GM12892 (cell line): ENCODE data around the gene SH3RF2.

Experiments
- DNase-seq: peaks from one replicate; pipeline ENCODE4 v3.0.0; 2011; ENCODE audit not compliant: insufficient read length
- FAIRE-seq: peaks from 2 replicates; lab custom pipeline; 2011; peaks lifted over from hg19 to GRCh38; lab: Jason Lieb, UNC
- POLR2A ChIP-seq: IDR thresholded peaks from 2 replicates; pipeline ENCODE4 v1.6.1; 2011; ENCODE audit warnings: low read depth, low read length, control low read depth
- POLR2AphosphoS5 ChIP-seq: IDR thresholded peaks from 2 replicates; pipeline ENCODE4 v1.6.1; 2011; ENCODE audit warnings: low read depth, low read length, control low read depth
- TAF1 ChIP-seq: IDR thresholded peaks from 2 replicates; pipeline ENCODE4 v1.6.1; 2011; ENCODE audit warnings: low read depth, mild to moderate bottlenecking, control low read depth, low read length, borderline replicate concordance

Gene SH3RF2

GRCh38 chr5:146048994-146049703 lies 112.8 kb downstream of the SH3RF2 start:
- TF ChIP-seq POLR2A (no peak), POLR2AphosphoS5 (no peak), TAF1 (no peak)
- DNase-seq (no peak), FAIRE-seq (no peak)

GRCh38 chr5:146049704-146050026 lies 113.3 kb downstream of the SH3RF2 start:
- no peak for DNase-seq
- TF ChIP-seq TAF1 (no peak), POLR2A (no peak), POLR2AphosphoS5 (no peak)
- no peak for FAIRE-seq

- FAIRE-seq (no peak), DNase-seq (no peak)
- TF ChIP-seq POLR2AphosphoS5 = no peak
- no peak for TF ChIP-seq TAF1
- TF ChIP-seq POLR2A = no peak
Observed at GRCh38 chr5:146050086-146050485, 113.7 kb downstream of the SH3RF2 start.

DNA sequence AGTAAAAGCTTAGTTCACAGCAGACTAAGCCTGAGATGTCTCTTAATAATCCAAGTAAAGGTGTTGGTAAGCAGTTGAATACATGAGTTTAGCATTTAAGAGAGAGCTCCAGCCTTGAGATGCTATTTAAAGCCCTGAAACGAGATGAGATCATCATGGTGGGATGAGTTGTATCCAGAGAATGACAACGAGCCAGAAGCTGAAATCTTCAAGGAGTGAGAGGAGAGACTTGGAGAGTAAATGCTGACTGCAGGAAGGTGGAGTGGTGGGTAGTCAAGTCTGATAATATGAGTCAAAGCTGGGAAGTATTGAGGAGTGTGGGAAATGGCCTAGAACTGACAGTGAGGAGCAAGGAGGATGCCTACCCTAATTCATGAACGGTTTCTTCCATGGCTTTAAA lies 115.3 kb downstream of the SH3RF2 start:
- TF ChIP-seq POLR2A (no peak), TAF1 (no peak), POLR2AphosphoS5 (no peak)
- FAIRE-seq (no peak), DNase-seq (no peak)

DNA sequence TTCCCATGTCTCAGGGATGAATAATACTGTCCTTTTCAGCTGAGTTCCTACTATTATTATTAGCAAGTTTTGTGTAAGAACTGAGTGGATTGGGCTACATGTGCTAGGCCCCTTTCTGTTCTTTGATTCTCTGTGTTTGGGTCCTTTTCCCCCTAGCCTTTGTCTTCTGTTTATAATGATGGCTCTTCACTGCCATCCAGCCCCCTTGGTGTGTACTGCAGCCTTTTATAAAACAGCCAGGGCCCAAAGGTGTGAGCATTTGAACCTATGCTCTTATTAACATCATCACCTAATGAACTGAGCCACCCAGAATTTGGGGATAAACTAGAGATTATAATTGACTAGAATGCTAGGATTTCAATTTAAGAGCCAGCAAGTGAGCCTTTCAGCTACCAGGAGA lies 116.4 kb downstream of the SH3RF2 start:
- FAIRE-seq = no peak
- no peak for TF ChIP-seq TAF1
- DNase-seq = no peak

GRCh38 chr5:146055432-146055831 lies 119.1 kb downstream of the SH3RF2 start:
- DNase-seq (no peak), FAIRE-seq (no peak)
- TF ChIP-seq TAF1 (no peak), POLR2AphosphoS5 (no peak), POLR2A (no peak)

GRCh38 chr5:146059460-146060220 lies 123.3 kb downstream of the SH3RF2 start:
- TF ChIP-seq TAF1 (no peak), POLR2A (no peak), POLR2AphosphoS5 (no peak)
- no peak for DNase-seq
- FAIRE-seq = no peak

DNA sequence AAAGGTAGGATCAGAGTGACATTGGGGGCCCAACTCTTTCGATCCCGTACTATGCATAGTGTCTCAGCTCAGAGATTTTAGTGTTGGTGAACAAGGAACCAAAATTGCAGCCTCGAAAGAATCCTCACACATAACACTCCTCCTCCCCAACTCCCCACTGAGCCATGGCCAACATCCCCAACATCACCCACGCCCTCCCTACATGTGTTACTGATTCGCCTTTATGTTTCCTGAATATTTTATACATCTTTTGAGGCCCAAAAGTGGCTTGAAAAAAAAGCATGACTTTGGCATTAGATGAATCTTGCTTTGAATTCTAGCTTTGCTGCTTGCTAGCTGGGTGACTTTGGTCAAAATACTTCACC lies 123.8 kb downstream of the SH3RF2 start:
- TF ChIP-seq POLR2A (no peak), TAF1 (no peak), POLR2AphosphoS5 (no peak)
- FAIRE-seq = no peak
- DNase-seq = no peak

DNA sequence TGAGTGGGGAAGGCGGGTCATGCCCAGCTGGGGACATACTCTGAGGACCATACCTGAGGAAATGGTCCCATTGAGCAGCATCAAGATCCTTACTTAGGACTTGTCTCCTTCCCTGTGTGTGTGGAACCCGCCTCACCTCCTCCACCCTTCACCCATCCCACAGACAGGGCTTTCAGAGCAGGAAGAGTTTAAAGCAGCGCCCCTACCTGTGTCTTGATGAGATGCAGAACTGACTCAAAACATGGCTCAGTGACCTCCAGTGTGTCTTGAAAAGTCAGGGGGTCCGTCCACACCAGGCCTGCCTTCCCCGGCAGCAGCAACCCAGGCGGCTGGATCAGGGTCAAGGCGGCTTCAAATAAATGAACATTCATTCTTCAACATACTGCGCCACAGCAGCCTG lies 130.6 kb downstream of the SH3RF2 start:
- FAIRE-seq (no peak), DNase-seq (no peak)
- no peak for TF ChIP-seq POLR2A
- TF ChIP-seq POLR2AphosphoS5 = no peak
- no peak for TF ChIP-seq TAF1

DNA sequence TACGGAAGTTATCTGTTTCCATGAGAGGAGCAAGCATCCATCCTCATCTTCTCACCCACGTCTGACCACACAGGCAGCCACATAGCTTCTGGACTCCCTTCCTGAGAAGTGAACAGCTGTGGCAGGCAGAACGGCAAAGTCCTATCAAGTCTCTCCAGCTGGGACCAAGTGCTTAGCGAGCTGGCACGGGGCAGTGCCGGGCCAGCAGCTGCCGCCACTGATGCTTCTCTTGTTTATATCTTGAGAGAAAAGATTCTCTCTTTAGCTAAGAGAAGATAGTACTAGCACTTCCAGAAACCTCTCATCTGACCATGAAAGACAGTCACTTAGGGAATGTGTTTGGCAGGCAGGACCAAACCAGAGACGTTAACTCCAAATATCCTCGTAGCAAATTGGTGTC lies 131.8 kb downstream of the SH3RF2 start:
- TF ChIP-seq POLR2A = no peak
- no peak for TF ChIP-seq POLR2AphosphoS5
- TF ChIP-seq TAF1 = no peak
- DNase-seq = no peak

GRCh38 chr5:146068977-146069779 lies 132.8 kb downstream of the SH3RF2 start:
- DNase-seq (no peak), FAIRE-seq (no peak)
- TF ChIP-seq POLR2A (no peak), TAF1 (no peak), POLR2AphosphoS5 (no peak)

More for the DNA sequence above, 131.8 kb downstream of the SH3RF2 start:
- no peak for FAIRE-seq
